ENCODE results near the gene BAD. TPM values are rescaled to one million over a fixed set of nuclear protein-coding genes. Genes with fewer than 3 reads are reported as not detected.

The BAD gene
- polyA plus RNA-seq, 1 donor (not counting 4 experiments of a cell fraction or from before 2014, with no cell fraction given) = 58.3 TPM

DNA sequence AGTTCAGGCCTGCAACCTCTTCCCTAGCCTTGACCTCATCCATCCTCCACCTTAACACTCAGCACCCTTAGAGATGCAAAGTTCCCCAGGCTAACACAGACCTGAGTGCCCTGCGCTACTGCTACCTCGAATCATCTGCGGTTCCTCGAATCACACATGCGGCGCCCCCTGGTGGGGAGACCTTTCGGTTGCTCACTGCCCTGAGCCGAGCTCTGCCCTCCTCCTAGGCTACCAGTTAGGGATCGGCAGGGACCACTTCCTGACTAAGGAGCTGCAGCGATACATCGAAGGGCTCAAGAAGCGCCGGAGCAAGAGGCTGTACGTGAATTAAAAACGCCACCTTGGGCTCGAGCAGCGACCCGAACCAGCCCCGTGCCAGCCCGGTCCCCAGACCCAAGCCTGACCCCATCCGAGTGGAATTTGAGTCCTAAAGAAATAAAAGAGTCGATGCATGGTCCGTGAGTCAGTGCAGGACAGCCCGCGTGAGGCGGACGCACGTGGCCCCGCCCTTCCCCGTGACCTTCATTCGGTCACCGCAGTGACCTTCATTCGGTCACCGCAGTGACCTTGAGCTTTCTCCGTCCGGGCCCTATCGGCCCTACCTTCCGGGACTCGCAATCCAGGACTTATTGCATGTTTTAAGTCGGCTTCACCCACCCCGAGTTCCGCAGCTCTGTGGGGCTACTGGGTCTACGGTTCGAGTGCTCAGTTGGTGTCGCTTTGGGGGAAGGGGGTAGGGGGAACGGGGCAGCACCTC is 20.0 kb upstream of the BAD start:
- Histone ChIP-seq H3K27me3 (ENCODE audit: control insufficient read depth, extremely low read depth, insufficient read depth, low read length) (peaks cover 15% of the 10 kb centered on the region), H3K9me3 (ENCODE audit: control insufficient read depth, low read depth, low read length) (no peaks in the 10 kb centered on the region), H3K4me3 (ENCODE audit: control insufficient read depth in 2 of 3, extremely low read depth in 1 of 3, insufficient read depth in 2 of 3, low read depth in 1 of 3, low read length in 3 of 3) (peak overlapping the region; percentile 58 to 78 (median 78)), H4K20me1 (ENCODE audit: control insufficient read depth, extremely low read depth, insufficient read depth, low read length) (no peaks in the 10 kb centered on the region), H3K27ac (ENCODE audit: control insufficient read depth, insufficient read depth, low read length) (peak overlapping the region; percentile 85), H3K4me1 (ENCODE audit: control insufficient read depth, extremely low read depth, insufficient read depth, low read length) (peaks cover 30% of the 10 kb centered on the region), H3K4me2 (ENCODE audit: control insufficient read depth, extremely low read depth, insufficient read depth, low read depth, low read length) (peak overlapping the region; percentile 92), H3K36me3 (ENCODE audit: control insufficient read depth in 2 of 2, extremely low read depth in 1 of 2, insufficient read depth in 2 of 2, low read length in 2 of 2) (no peaks in the 10 kb centered on the region), H3K9me1 (ENCODE audit: control insufficient read depth, extremely low read depth, insufficient read depth, low read length) (no peaks in the 10 kb centered on the region), H2AFZ (ENCODE audit: control insufficient read depth, low read length) (peak overlapping the region; percentile 42), H3K9ac (ENCODE audit: control insufficient read depth, extremely low read depth, insufficient read depth, low read length) (peak overlapping the region; percentile 80), H3K79me2 (ENCODE audit: control insufficient read depth, insufficient read depth, low read length) (peaks cover 19% of the 10 kb centered on the region)
- DNase-seq (ENCODE audit: low read depth, low spot score) (no peak), FAIRE-seq (peak; percentile 62)
- no peak for TF ChIP-seq EZH2 (IDR thresholded peaks at IDR 0.05; ENCODE audit: low read length)
- TF ChIP-seq, protein P1, sequence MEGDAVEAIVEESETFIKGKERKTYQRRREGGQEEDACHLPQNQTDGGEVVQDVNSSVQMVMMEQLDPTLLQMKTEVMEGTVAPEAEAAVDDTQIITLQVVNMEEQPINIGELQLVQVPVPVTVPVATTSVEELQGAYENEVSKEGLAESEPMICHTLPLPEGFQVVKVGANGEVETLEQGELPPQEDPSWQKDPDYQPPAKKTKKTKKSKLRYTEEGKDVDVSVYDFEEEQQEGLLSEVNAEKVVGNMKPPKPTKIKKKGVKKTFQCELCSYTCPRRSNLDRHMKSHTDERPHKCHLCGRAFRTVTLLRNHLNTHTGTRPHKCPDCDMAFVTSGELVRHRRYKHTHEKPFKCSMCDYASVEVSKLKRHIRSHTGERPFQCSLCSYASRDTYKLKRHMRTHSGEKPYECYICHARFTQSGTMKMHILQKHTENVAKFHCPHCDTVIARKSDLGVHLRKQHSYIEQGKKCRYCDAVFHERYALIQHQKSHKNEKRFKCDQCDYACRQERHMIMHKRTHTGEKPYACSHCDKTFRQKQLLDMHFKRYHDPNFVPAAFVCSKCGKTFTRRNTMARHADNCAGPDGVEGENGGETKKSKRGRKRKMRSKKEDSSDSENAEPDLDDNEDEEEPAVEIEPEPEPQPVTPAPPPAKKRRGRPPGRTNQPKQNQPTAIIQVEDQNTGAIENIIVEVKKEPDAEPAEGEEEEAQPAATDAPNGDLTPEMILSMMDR (optimal IDR thresholded peaks at IDR 0.05 in 1 of 3, IDR thresholded peaks at IDR 0.05 in 1 of 3, conservative IDR thresholded peaks at IDR 0.05 in 1 of 3; ENCODE audit: extremely low read depth in 1 of 3, insufficient read depth in 2 of 3, low read length in 3 of 3) = peak; percentile 89 to 96 (median 94)
- dilution Hi-C loops (cut with MboI; ENCODE audit: extremely low pct_ligation_motif_present, low sequenced_read_pairs) = no loop called here

DNA sequence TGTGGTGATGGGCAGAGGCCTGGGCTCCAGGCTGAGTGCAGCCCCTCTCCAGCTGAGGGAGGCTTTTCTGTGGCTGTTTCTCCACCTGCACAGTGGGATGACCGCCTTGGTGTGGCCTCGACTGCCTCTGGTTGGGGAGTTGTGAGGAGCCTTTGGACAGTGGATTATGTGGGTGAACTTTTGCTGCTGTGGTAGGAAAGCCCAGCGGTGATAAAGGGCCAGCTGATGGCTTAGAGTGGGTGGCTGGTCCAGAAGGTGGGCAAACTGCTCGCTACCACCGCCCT is 19.5 kb upstream of the BAD start:
- Histone ChIP-seq H3K9ac (ENCODE audit: control insufficient read depth, extremely low read depth, insufficient read depth, low read length) (peak overlapping the region; percentile 80), H2AFZ (ENCODE audit: control insufficient read depth, low read length) (no peak overlapping the region), H3K27me3 (ENCODE audit: control insufficient read depth, extremely low read depth, insufficient read depth, low read length) (peaks cover 20% of the 10 kb centered on the region), H3K4me3 (ENCODE audit: control insufficient read depth in 2 of 3, extremely low read depth in 1 of 3, insufficient read depth in 2 of 3, low read depth in 1 of 3, low read length in 3 of 3) (peak overlapping the region in 1 of 3 experiments; percentile 78), H3K79me2 (ENCODE audit: control insufficient read depth, insufficient read depth, low read length) (peaks cover 19% of the 10 kb centered on the region), H3K4me1 (ENCODE audit: control insufficient read depth, extremely low read depth, insufficient read depth, low read length) (peaks cover 31% of the 10 kb centered on the region), H4K20me1 (ENCODE audit: control insufficient read depth, extremely low read depth, insufficient read depth, low read length) (no peaks in the 10 kb centered on the region), H3K36me3 (ENCODE audit: control insufficient read depth in 2 of 2, extremely low read depth in 1 of 2, insufficient read depth in 2 of 2, low read length in 2 of 2) (no peaks in the 10 kb centered on the region), H3K27ac (ENCODE audit: control insufficient read depth, insufficient read depth, low read length) (no peak overlapping the region), H3K4me2 (ENCODE audit: control insufficient read depth, extremely low read depth, insufficient read depth, low read depth, low read length) (peak overlapping the region; percentile 92), H3K9me3 (ENCODE audit: control insufficient read depth, low read depth, low read length) (no peaks in the 10 kb centered on the region), H3K9me1 (ENCODE audit: control insufficient read depth, extremely low read depth, insufficient read depth, low read length) (no peaks in the 10 kb centered on the region)
- FAIRE-seq (no peak), DNase-seq (ENCODE audit: low read depth, low spot score) (no peak)
- dilution Hi-C loops (cut with MboI; ENCODE audit: extremely low pct_ligation_motif_present, low sequenced_read_pairs) = no loop called here
- no peak for TF ChIP-seq EZH2 (IDR thresholded peaks at IDR 0.05; ENCODE audit: low read length)
- TF ChIP-seq, protein P1 (optimal IDR thresholded peaks at IDR 0.05 in 1 of 3, IDR thresholded peaks at IDR 0.05 in 1 of 3, conservative IDR thresholded peaks at IDR 0.05 in 1 of 3; ENCODE audit: extremely low read depth in 1 of 3, insufficient read depth in 2 of 3, low read length in 3 of 3) = no peak

Data from keratinocyte (primary cell).